GM23248 (cell line): ENCODE results near the gene MYH15.

Experiments
- EZH2 ChIP-seq: fragments of 200-600 bp; sonication (generic); IDR thresholded peaks from 2 replicates; pipeline ENCODE4 v1.6.1; 2018; ENCODE audit warnings: antibody characterized with exemption, mild to moderate bottlenecking; ENCODE audit not compliant: insufficient read depth, poor library complexity, severe bottlenecking
- EZH2phosphoT487 ChIP-seq: fragments of 200-600 bp; sonication (generic); IDR thresholded peaks from 2 replicates; pipeline ENCODE4 v1.6.1; 2018; ENCODE audit warnings: antibody characterized with exemption, moderate library complexity, mild to moderate bottlenecking, low read depth; ENCODE audit not compliant: insufficient read depth

DNA sequence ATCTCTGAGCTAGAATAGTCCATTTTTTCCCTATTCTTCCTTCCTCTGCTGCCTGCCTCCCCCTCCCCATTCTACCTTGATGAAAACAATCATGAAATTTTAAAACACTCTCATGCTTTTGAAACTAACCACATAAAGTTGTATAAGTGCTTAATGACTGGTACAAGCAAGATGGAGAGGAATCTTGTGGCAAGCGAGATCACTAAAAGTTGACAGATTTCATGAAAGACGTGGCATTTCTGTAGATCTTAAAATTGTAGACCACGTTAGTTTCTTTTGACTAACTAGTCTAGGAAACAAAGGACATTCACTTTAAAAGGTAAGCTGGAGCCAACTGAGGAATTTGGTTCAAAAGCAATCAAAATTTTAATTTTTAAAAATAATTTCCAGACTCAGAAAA, 178.6 kb downstream of the MYH15 start:
- TF ChIP-seq EZH2 = no peak
- TF ChIP-seq EZH2phosphoT487 = no peak
